DOHH2 (cell line): Measurements from ENCODE around the gene TMEM61.

ENCODE experiments used
- CTCF ChIP-seq: fragments of 200-600 bp; sonication (generic); IDR thresholded peaks from one replicate; pipeline ENCODE4 v1.5.1; 2014; ENCODE audit warnings: antibody characterized with exemption, mild to moderate bottlenecking, low read depth, low read length; ENCODE audit not compliant: poor library complexity, severe bottlenecking
- EZH2phosphoT487 ChIP-seq: fragments of 200-600 bp; sonication (generic); IDR thresholded peaks from 2 replicates; pipeline ENCODE4 v1.6.1; 2017; ENCODE audit warnings: borderline replicate concordance, mild to moderate bottlenecking, antibody characterized with exemption, low read length, moderate library complexity, mixed read lengths

GRCh38 chr1:55010194-55010886 lies 29.9 kb downstream of the TMEM61 start:
- TF ChIP-seq EZH2phosphoT487 (no peak), CTCF (no peak)
